GM19397 (cell line): ENCODE data around the gene SEZ6L.

ENCODE experiments used
- ATAC-seq: cut with Tn5 transposase; IDR thresholded peaks from one replicate; pipeline ENCODE4 v1.9.1; 2021; ENCODE audit warnings: mild to moderate bottlenecking, moderate library complexity; ENCODE audit not compliant: unreplicated experiment

SEZ6L gene

DNA sequence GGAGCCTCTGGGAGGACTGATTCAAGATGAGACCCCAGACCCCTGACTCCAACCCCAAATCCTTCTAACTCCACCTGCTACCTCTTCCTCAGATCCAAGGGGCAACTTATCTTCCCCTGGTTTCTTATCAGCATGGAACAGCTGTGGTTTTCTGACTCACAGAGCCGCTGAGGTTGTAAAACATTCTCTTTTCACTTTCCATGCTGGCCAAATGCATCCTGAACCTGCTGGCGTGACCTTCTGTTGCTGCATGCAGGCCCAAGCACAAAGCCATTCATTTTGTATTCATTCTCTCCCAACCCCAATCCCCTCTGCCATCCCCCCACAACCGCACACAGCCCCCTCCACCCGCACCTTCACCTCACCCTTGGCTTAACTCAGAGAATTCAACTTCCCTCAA lies 70.3 kb downstream of the SEZ6L start:
- no peak for ATAC-seq

DNA sequence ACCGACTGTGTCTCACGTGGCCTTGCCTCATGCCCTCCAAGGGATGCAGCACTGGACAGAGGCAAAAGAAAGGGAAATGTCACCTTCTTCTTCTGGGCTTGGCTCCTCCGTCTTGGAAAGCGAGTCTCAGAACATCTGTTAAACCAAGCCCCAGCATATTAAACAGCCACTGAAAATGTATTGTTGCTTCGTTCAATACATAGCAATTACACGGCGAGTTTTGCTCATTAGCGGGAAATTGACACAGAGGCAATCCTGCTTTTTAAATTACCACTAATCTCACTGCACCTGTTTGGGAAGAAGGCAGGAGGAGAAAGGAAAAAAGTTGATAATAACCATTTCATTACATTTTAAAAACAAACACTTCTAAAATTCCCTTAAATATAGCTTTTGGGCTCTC lies 72.1 kb downstream of the SEZ6L start:
- ATAC-seq = no peak

- ATAC-seq = no peak
These were observed 75.7 kb downstream of the SEZ6L start for GRCh38 chr22:26245001-26245400.

DNA sequence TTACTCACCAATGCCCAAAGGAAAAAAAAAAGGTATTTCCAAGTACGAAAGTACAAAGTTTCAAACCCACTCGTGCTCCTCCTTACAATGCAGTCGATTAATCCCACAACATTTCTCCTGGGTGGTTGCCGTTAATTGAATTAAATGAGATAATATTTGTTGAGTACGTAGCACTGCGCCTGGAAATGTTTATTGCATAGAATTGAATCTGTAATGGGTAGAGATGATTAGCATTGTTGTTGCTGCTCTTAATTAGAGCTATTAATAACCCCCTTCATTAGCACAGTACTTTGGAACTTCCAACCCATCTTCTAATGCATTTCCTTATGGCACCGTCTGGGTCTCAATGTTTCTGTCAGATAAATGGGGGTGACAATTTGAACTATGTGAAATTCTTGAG lies 77.3 kb downstream of the SEZ6L start:
- ATAC-seq = no peak

DNA sequence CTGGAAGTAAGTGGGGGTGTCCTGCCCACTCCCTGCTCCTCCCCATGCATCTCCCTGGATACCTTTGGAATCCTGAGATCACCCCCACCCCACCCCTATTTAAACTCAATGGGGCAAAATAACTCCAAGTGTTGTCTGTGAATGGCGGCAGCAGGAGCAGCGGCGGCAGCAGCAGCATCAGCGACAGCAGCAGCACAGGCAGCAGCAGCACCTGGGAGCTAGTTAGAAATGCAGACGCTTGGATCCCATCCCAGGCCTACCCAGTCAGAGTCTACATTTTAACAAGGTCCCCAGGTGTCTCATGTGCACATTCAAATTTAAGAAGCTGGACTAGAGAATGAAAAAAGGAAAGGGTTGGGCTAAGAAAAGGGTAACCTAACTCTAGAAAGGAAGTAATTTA lies 82.6 kb downstream of the SEZ6L start:
- no peak for ATAC-seq

GRCh38 chr22:26259510-26259909 lies 90.2 kb downstream of the SEZ6L start:
- ATAC-seq = no peak

DNA sequence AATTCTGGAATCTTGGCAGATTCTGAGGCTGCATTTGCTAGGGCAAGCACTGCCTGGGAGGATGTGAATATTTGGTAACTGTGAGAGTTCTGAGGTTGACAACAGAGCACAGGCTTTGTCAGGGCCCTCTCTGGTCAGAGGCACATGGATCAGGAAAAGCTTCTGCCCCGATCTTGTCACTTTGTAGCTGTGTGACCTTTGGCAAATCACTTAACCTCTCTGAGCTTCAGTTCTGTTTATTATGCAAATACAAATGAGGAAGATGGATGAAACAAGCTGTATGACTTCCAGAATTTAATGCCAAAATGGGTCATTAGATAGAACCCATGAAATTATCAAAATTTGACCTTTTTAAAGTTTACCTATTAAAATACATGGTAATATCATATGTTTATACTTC lies 94.9 kb downstream of the SEZ6L start:
- no peak for ATAC-seq

- no peak for ATAC-seq
These were observed 96.0 kb downstream of the SEZ6L start for GRCh38 chr22:26265281-26265680.

DNA sequence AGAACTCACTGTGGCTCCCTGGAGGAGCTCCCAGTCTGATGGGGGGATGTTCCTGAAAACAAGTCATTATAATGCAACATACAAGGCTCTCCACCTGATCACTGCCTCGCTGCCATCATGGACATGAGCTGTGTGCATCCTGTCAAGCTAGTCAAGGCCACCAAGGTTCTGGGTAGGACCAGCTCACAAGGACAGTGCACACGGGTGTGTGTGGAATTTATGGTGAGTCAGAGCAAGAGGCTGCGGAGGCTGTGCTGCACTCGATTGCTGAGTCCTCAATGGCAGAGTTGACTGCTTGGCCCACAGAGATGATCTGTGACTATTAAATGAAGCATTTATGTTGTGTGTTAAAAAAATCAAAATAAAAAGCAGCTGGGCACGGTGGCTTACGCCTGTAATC lies 96.6 kb downstream of the SEZ6L start:
- ATAC-seq = no peak

DNA sequence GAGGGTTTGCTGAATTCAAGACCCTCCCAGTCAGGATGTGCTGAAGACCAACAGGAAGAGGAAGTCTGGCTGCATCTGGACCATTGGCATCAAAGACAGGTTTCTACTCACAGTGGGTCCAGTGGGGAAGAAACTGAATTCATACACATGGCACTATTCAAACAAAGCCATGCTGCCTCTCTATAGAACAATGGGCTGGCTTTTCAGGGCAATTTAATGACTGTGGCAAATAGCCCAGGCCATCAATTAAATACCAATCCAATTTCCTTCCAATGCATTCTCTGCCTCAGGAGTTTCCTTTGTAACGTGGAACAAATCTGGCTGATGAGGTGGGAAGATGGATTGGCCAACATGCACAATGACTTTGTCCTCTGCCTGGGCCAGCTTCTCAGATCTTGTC lies 98.6 kb downstream of the SEZ6L start:
- ATAC-seq = no peak

DNA sequence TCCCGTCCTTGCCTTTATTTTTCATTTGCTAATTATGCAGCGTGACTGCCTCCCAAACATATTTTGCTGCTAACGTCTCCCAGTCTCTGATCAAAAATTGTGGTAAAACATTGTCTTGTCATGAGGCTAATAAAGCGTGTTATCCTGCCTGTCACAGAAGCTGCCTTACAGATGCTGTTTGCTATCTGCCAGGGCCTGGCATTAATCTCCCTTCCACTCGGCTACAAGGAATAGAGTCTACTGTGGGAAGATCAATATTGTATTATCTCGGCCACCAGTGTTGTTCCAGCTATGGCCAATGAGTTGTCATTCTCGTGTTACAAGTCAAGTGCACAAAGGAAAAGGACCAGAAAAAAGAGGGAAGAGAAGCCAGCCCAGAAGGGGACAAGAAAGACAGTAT lies 100.3 kb downstream of the SEZ6L start:
- ATAC-seq = no peak

- no peak for ATAC-seq
These were observed 102.2 kb downstream of the SEZ6L start for GRCh38 chr22:26271427-26271826.

- ATAC-seq = no peak
These were observed 103.9 kb downstream of the SEZ6L start for GRCh38 chr22:26273011-26273675.

DNA sequence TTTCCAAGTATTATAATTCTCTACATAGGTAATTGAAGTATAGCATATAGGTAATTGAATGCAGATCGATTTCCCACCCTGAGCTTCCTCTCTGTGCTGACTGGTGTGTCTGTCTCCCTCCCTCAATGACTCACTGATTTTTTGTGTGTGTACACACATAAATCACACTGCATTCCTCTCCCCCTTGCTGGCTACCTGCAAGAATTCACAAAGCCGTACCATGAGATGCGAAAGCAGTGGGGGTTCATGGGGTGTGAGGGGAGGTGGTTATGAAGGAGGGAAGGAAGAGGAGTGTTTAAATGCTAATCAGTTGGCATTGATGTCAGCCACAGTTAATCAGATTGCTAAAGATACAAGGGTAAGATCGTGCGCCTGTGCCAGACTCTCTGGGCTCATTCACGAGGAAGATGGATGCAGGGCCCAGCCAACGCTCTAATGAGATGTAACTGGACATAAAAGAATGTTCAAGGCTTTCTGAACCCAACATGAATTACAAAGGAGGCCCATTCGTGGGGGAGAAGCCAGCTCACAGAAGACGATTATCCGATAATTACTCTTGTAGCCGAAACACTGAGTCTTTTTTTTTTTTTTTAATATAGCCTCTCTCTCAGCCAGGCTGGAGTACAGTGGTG lies 107.4 kb downstream of the SEZ6L start:
- no peak for ATAC-seq

DNA sequence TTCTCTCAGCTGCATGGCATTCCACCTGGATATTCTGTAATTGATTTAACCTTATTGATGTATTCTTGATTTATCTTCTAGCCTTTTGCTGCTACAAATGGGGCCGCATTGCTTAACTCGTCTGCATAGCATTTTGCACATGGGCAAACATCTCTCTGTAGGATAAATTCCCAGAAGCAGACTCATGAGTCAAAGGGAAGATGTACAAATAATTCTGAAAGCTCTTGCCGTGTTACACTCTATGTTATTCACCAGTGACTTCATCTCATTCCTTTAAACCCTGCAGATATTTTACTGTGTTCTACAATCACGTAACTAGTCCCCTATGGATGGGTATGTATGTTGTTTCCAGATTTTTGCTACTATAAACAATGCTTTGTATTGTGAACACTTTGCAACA lies 112.7 kb downstream of the SEZ6L start:
- no peak for ATAC-seq

DNA sequence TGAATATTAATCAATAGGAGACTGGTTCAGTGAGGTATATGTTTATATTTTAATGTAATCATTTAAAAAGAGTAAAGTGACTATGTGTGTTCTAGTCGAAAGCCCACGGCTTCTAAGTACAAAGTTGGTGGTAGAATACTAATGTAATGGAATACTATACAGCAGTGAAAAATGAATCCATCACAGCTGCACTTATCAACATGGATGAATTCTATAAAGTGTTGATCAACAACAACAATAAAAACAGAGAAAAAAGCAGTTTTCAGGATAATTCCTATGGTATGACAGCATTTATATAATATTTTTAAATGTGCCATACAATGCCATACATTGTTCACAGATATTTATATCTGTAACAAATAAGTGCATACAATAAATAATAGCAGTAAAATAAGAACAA lies 114.1 kb downstream of the SEZ6L start:
- ATAC-seq = no peak

DNA sequence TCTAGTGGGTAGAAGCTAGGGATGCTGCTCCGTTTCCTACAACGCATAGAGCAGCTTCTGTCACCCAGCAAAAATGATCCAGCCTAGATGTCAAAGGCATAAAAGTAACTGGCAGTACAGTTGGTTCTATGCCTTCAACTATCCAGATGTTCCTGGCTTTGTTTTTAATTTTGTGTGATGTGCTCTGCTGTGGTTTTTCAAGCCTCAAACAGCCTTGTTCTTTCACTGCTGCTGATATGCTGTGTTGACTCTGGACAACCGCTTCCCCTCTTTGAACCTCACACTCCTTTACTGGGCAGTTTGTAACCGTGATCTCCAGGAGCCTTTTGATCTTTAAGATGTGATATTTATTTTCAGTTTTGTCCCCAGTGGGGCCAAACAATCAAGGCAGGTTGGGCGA lies 116.4 kb downstream of the SEZ6L start:
- ATAC-seq = no peak

GRCh38 chr22:26286091-26286820 lies 117.0 kb downstream of the SEZ6L start:
- ATAC-seq = no peak

DNA sequence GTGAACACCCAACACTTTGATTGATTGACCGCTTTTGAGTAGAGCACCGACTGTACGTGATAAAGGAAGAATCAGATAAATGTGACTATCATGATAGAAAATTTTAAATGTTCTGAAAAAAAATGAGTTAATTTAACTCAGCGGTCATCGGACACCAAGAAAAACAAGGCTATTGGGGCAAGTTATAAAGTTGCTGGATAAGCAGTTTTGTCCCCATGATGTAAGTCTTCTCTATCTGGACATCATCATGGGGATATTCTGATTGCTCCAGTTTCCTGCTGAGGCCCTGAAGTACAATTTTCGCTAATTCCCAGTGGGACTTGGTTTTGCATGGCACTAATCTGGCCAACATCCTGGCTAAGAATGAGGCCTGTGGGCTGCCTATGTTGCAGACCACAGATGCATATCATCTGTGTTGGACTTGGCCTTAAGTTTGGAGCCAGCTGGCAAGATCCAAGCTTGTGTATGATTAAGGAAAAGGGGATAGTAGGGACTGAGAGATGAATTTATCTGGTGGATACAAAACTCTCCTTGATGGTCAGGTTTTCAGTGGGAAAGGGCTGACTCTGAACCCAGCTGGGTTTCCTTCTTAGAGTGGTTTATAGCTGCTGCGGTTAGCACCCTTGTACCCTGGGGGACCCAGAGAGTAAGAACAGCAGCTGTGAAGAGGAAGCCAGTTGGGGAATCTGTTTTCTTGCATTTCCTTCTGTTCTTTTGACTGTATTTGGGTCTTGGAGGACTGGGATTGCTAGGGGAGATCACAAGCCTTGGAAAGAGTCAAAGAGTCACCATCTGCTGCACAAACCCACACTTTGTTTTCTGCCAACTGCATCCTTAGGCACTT lies 118.3 kb downstream of the SEZ6L start:
- ATAC-seq = no peak

GRCh38 chr22:26289611-26290101 lies 120.4 kb downstream of the SEZ6L start:
- no peak for ATAC-seq

- ATAC-seq = no peak
These were observed 122.8 kb downstream of the SEZ6L start for GRCh38 chr22:26291940-26292666.
